RKO (cell line): ENCODE data around the gene TLCD2.
"Not testable (repeated sequence)": the region's sequence is repeated elsewhere in the genome, so short reads cannot be mapped to it uniquely, and the experiment has no call there.

Experiments
- DNase-seq: peaks from one replicate; pipeline ENCODE4 v3.0.0-alpha.2; 2016; ENCODE audit warnings: low spot score

The TLCD2 gene, protein sequence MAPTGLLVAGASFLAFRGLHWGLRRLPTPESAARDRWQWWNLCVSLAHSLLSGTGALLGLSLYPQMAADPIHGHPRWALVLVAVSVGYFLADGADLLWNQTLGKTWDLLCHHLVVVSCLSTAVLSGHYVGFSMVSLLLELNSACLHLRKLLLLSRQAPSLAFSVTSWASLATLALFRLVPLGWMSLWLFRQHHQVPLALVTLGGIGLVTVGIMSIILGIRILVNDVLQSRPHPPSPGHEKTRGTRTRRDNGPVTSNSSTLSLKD

DNA sequence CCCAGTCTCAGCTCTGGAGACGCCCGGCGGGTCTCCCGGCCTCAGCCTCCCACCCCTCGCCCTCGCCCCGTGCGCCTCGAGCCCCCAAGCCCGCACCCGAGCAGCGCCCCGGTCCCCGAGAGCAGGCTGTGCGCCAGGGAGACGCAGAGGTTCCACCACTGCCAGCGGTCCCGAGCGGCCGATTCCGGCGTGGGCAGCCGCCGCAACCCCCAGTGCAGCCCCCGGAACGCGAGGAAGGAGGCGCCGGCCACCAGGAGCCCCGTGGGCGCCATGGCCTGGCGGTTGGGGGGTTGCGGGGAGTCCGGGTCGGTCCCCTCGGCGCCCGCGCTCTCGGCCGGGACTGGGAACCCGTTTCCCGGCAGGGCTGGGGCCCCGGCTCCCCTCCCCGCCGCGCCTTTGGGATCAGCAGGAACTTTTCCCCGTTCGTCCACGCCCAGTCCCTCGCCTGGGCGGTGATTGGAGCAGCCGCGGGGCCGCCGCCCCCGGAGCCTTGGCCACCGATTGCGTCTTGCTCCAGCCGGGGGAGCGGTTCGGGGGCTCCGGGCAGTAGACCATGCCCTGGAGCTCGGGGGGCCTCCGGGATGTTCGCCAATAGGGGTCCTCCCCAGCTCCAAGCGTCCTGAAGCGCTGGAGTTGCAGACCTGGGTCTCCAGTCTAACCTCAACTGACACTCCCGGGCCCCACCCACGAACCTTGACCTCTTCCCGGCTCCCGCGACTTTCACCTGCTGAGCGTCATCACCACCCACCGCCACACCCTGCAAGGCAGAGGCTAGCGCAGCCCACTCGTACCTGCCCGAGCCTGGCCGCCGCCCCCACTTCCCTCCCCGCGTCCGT is at the start of gene TLCD2:
TSS of gene TLCD2 (minus strand) at position 407 of the 836 bp plus-strand sequence. CDS start at position 272, 135 bp downstream.
- peak; percentile 73 for DNase-seq

DNA sequence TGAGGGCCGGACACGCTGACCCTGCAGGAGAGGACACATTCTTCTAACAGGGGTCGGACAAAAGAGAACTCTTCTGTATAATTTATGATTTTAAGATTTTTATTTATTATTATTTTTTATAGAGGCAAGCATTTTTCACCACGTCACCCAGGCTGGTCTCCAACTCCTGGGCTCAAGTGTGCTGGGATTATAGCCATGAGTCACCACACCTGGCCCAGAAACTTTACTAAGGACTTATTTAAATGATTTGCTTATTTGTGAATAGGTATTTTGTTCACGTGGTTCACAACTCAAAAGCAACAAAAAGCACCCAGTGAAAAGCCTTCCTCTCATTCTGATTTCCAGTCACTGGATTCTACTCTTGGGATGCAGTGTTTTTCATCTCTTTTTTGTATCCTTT is 49.4 kb upstream of the TLCD2 start:
- no peak for DNase-seq

DNA sequence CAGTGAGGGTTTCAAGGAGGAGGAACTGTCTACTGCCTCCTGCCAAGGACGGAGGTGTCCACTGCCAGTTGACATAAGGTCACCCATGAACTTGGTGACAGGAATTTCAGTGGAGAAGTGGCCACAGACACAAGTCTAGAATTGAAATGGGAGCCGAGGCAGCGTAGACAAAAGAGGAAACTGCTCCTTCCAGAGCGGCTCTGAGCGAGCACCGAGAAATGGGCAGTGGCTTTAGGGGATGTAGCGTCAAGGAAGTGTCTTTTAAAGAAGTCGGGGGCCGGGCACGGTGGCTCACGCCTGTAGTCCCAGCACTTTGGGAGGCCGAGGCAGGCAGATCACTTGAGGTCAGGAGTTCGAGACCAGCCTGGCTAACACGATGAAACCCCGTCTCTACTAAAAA is 48.6 kb upstream of the TLCD2 start:
- DNase-seq: no peak

DNA sequence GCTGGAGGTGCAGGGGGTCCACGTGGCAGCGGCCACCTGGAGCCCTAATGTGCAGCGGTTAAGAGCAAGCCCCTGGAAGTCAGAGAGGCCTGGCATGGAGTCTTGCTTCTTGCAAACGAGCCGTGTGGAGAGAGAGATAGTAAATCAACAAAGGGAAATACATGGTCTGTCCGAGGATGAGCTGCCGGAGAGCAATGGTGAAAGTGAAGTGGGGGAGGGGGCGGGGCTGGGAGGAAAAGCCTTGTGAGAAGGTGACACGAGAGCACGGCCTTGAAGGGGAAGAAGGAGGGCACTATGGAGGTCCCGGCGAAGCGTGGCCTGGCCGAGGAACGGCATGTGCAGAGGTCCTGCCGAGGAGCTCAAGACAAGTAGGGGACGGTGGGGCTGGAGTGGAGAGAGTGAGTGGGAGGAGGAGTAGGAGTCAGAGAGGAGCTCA is 45.7 kb upstream of the TLCD2 start:
- DNase-seq: no peak

DNA sequence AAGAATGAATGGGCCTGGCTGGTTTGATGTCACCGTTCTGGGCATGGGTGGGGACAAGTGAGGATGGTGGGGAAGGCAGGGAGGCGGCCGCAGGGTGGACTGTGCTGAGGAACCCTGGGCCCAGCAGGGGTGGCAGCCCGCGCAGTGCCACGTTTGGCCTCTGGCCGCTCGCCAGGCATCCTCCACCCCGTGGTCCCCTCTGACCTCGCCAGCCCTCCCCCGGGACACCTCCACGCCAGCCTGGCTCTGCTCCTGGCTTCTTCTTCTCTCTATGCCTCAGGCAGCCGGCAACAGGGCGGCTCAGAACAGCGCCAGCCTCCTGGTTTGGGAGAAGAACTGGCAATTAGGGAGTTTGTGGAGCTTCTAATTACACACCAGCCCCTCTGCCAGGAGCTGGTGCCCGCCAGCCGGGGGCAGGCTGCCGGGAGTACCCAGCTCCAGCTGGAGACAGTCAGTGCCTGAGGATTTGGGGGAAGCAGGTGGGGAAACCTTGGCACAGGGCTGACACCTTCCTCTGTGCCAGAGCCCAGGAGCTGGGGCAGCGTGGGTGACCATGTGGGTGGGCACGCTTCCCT is 45.2 kb upstream of the TLCD2 start:
- DNase-seq: no peak

DNA sequence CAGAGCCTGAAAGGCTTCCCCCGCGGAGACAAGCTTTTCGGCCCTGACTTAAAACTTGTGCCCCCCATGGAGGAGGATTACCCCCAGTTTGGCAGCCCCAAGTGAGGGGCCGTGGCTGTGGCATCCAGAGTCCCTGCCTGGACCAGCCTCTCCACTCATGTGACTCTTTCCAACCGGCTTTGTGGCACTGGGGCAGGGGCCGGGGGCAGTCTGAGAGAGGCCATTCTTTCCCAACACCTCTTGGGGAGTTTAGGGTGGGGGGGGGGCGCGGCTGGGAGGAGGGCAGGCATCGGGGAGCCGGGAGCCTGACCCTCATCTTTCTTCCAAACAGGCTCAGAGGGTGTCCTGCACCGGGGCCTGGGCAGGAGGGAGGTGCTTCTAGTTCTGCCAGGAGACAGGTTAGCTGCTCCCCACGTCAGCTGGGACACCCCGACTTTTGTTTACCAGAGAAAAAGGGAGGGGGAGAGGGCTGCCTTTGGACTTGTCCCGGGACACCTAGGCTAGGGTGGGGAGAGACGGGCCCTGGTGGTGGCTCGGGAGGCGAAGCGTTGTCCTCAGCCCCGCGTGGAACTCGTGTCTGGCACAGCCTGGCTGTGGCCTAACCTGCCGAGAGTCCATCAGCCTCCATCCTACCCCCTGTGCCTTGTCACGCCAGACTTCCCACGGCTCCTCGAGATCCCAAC is 44.4 kb upstream of the TLCD2 start:
- DNase-seq: no peak

DNA sequence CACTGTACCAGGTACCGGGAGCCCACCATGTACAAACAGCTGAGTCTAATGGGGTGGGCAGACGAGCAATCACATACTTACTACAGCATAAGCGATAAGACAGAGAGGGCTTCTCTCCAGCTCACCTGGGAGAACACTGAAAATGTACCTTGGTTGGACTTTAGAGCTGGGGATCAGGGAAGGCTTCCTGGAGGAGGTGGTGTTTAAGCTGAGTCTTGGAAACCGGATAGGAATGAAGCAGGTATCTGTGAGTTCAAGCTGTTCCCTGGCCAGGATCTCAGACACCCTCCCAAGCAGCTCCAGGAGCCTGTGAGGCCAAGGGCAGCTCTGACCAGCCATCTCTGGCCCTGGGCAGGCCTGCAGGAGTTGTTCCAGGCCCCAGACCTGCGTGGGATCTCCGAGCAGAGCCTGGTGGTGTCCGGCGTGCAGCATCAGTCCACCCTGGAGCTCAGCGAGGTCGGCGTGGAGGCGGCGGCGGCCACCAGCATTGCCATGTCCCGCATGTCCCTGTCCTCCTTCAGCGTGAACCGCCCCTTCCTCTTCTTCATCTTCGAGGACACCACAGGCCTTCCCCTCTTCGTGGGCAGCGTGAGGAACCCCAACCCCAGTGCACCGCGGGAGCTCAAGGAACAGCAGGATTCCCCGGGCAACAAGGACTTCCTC is 43.7 kb upstream of the TLCD2 start:
- no peak for DNase-seq

DNA sequence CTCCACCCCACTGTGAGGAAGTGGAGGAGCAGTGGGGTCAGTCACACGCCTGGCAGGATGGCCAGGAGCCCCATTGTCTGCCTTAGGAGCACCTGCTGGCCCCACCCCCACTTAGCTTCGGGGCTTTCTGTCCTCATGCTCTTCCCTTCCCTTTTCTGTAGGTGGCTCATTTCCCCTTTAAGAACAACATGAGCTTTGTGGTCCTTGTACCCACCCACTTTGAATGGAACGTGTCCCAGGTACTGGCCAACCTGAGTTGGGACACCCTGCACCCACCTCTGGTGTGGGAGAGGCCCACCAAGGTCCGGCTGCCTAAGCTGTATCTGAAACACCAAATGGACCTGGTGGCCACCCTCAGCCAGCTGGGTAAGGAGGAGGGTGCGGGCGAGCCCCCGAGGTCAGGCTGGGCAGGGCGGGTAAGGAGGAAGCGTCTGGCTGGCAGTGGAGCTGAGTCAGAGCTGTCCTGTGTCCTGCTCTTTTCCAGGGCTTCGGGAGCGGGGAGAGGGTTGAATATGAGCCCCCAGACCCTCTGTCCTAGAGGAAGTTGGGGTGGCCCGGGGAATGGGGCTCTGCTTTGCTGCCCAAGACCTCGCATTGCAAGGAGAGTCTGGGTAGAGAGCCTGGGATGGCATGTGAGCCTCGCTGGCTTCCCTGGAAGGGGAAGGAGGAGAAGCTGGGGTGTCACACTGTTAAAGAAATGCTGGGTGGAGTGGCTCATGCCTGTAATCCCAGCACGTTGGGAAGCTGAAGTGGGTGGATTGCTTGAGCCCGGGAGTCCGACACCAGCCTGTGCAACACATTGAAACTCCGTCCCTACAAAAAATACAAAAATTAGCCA is 42.5 kb upstream of the TLCD2 start:
- no peak for DNase-seq

DNA sequence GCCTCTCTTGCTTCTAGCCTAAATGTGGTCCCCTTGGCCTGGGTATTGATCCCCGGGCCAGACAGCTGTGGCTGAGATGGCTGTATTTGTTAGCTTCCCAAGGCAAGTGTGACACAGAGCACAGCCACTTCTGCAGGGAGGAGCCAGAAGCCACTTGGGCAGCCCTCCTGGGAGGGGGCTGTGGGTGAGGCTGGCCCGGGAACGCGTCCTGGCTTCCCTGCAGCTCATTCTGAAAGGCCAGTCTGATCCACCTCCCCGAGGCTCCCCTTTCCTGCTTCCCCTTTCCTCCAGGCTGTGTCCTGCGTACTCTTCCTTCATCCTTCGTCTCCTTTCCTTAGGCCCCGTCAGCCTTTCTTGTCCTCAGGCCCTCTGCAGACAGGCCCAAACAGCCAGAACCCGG is 40.5 kb upstream of the TLCD2 start:
- DNase-seq: no peak

DNA sequence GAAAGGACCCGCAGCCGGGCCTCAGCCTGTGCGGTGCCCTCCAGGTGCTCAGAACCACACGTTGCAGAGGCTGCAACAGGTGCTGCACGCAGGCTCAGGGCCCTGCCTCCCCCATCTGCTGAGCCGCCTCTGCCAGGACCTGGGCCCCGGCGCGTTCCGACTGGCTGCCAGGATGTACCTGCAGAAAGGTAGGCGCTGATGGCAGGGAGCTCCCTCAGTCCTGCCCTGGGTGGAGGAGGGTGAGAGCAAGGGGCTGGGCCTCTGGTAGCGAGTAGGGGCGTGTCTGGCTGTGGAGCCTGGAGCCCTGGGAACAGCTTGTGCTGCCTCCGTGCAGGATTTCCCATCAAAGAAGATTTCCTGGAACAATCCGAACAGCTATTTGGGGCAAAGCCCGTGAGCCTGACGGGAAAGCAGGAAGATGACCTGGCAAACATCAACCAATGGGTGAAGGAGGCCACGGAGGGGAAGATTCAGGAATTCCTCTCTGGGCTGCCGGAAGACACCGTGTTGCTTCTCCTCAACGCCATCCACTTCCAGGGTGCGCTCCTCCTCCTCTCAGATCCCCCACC is 36.9 kb upstream of the TLCD2 start:
- DNase-seq: no peak

DNA sequence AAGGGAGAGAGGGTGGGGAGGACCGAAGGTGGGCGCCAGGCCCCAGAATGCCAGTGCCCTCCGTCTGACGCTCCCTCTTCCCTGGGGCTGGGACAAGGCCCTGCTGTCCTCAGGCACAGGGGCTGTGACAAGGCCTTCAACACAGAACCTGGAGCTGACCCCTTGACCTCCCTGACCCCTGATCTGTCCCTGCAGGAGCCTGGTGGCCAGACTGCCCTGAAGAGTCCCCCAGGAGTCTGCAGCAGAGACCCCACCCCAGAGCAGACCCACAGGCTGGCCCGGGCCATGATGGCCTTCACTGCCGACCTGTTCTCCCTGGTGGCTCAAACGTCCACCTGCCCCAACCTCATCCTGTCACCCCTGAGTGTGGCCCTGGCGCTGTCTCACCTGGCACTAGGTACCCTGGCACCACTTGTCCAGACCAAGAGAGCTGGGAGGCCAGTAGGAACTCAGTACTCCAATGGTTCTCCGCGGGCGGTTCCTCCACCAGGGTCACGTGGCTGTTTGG is 35.4 kb upstream of the TLCD2 start:
- no peak for DNase-seq

DNA sequence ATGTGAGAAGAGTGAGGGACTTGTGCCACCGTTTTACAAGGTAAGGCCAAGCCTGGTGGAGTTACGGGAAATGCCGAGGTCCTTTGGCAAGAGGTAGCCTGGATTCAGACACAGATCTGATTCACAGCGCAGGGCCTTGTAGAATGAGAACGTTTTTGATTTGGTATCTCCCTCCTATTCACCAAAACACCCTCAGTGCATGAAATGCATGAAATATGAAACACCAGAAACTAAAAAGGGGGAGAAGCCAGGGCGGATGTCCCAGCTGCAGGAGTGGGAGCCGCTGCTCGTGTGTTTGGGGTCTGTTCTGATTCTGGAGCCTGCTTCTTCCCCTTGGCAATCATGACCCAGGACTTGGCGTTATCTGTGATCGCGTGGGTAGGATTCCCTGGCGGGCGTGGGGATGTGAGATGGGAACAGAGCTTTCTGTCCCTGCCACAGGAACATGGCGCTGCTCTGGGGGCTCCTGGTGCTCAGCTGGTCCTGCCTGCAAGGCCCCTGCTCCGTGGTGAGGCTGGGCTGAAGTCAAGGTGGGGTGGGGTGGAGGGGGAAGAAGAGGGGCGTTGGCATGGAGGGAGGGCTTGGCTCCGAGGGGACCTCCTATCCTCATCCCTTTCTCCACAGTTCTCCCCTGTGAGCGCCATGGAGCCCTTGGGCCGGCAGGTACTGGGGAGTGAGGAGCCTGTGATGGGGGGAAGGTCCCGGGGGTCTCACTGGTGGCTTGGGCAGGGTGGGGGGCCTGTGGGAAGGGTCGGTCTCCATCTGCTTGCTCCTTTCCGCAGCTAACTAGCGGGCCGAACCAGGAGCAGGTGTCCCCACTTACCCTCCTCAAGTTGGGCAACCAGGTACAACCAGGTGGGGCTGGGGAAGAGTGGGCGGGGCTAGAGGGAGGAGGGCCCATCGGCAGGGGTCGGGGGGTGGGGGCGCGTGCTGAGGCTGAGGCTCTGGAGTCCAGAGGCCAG is 34.7 kb upstream of the TLCD2 start:
- DNase-seq: no peak

DNA sequence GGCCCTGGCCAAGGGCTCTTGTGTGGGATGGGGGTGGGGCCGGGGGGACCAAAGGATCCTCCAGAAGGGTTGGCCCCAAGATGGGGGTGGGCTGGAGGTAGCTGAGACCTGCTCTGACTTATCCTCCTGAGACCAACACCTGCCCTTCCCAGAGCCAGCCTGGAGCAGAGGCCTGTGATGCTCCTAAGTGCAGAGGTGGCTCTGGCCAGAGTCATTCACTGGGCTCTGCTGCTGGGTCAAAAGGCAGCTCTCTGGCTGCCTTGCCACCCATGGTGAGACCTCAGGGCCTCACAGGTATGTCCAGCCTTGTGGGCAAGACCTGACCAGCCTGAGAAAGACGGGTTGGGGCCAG is 32.9 kb upstream of the TLCD2 start:
- no peak for DNase-seq

DNA sequence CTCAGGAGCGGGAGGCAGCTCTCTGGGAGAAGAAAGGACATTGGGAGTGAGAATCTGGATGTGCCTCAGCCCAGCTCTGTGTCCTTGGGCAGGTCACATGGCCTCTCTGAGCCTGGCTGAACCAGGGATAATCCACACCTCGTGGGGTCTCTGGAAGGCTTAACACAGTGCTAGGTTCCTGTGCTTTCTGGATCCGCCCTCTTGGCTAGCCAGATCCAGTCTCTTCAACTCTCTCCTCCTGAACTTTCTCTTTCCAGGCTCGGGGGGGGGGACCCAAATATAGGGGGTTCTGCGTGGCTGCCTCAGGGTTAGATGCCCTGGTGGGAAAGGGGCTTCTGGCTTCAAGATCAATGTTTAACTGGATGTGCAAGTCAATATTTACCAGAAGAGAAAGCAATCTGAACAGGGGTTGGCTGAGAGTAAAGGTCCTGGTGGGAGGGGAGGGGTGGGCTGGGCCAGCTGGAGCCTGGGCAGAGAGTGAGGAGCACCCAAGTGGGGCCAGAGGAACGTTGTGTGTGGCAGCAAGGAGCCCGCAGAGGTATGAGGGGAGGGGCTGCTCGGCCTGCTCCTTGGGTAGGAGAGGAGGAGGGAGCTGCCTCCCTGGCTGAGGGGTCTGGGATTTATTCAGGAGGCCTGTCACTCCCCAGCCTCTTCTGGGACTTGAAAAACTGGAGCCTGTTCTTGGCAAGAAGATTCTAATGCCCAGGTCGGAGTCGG is 32.4 kb upstream of the TLCD2 start, which contains the start of gene SERPINF2:
TSS of gene SERPINF2 (plus strand) at position 501 of the 717 bp plus-strand sequence. CDS start 2,125 bp downstream, outside the sequence.
- no peak for DNase-seq

DNA sequence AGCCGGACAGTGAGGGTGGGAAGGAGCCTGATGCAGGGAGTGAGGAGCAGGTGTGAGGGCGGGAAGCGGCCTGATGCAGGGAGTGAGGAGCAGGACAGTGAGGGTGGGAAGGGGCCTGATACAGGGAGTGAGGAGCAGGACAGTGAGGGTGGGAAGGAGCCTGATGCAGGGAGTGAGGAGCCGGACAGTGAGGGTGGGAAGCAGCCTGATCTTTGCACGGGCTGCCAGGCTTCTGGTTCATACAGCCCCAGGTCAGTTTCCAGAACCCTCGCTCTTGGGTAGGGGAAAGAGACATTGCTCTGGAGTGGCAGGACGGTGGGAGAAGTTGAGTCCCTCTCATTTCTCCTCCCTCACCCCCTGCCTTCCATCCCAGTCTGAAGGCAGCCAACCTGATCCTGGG is 31.7 kb upstream of the TLCD2 start:
- DNase-seq: not testable (repeated sequence)

DNA sequence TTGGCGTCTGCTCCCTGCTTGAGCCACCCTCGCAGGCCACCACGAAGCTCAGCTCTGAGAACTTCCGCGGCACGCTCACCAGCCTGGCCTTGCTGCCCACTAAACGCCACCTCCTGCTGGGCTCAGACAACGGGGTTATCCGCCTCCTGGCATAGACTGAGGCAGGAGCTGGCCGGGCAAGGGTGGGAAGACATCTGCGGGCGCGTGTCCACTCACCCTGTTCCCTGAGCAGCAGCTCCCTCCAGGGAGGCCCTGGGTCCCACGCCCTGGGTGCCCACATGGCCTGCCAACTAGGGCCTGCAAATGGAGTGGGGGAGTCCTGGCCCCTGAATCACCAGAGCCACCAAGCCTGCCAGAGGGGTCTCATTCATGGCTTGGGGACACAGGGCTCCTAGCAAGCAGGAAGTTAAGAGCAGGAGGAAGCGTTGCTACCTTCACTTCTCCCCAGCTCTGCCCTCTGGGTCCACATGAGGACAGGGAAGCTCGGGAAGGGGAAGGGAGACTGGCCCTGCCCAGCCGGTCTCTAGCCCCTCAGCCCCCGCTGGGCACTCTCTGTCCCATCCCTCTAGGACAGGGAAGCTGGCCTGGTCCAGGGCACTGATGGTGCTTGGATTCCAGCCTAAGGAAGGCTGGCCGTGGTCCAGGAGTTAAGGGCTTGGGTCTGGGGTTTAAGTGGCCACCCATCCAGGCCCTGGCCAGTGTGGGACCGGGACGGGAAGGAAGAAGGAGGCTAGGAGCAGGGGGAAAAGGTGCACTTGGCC is 27.5 kb upstream of the TLCD2 start:
- no peak for DNase-seq

DNA sequence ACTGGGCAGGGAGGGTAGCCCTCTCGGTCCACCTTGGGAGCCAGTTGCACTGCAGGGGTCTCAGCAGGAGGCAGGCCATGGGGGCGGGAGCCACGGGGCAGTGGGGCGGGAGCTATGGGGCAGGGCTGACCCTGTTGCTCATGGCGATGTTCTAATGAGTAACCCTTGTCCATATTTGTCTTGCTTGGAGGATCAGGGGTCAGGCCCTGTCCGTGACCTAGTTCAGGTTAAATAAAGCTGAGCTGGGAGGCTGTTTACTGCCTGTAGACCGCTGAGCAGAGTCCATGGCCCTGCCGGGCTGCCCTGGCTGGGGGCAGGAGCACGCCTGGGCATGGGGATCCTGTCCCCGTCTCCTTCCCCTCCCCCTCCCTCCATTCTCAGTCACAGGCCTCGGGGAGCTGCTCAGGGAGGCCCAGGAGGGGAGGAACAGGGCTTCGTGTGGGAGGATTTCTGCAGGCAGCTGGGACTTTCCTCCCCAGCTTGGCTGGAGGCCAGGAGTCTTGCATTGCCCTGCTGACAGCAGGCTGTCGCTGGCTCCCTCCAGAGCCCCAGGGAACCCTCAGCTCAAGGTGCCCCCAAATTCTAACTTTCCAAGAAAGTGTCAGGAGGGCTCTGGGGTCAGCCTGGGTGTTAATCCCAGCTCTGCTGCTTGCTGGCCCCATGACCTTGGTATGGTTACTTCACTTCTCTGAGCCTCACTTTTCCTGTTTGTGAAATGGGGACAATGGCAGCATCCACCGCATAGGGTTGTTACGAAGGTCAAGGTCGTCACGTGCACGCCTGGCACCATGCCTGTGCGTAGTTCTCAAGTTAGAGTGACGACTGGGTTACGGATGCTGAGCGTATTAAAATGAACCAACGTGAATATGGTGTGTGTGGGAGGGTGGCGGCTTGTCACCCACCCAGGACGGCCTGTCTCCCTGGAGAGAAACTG is 26.4 kb upstream of the TLCD2 start:
- no peak for DNase-seq
